K562 (cell line): ENCODE data around the gene SGPL1. TPM values are rescaled to one million over a fixed set of nuclear protein-coding genes. Genes with fewer than 3 reads are reported as not detected.
A peak's percentile ranks its signal among the peaks of the same experiment; 100 is the strongest.

Experiments used
- ATAC-seq: fragments of 200-7000 bp; cut with Tn5 transposase; 3 replicates; pipeline ENCODE4 v1.9.1; 2020; ENCODE audit warnings: moderate library complexity
- BruUV-seq: library from RNA; stranded (reverse); fragments of 400-500 nt; replicated peaks from 2 replicates; lab custom pipeline; 2021; lab: Mats Ljungman, UMichigan
- CTCF ChIA-PET: fragments of 300-600 bp; formaldehyde crosslinking; extraction: SDS; loops from one replicate; lab custom pipeline; 2021; ENCODE audit warnings: low intra/inter-chr PET ratio; lab: Yijun Ruan, JAX
- POLR2A ChIA-PET: fragments of 300-600, 350-650 bp; sonication (Branson Sonifier 250); formaldehyde crosslinking; extraction: SDS; loops from one replicate; lab custom pipeline; 2021; ENCODE audit warnings: antibody characterized with exemption, inconsistent platforms; lab: Yijun Ruan, JAX
- DNase-seq, 4 experiments: peaks; one replicate each; pipeline versions ENCODE4 v3.0.0 to v3.0.0-alpha.2; 2011 to 2018; ENCODE audit warnings: low spot score in 3 of 4, mixed read lengths in 3 of 4; ENCODE audit errors: extremely low read depth in 1 of 4
- FAIRE-seq: peaks from 2 replicates; lab custom pipeline; 2011; peaks lifted over from hg19 to GRCh38; lab: Jason Lieb, UNC
- H2AFZ ChIP-seq: 2 replicates; pipeline ENCODE4 v1.6.0; 2011; ENCODE audit warnings: low read depth, low read length, control low read depth, inconsistent platforms
- H3K27ac ChIP-seq: fragments of 200-600 bp; 3 replicates; pipeline ENCODE4 v1.8.0; 2011; ENCODE audit warnings: low read depth, mild to moderate bottlenecking, control low read depth, inconsistent platforms, low read length, moderate library complexity, mixed read lengths; ENCODE audit errors: extremely low read depth
- H3K27me3 ChIP-seq, 2 experiments: fragments of 300-600 bp in 1 of 2; 2 replicates in 1 of 2; 3 replicates in 1 of 2; pipeline versions ENCODE4 v1.6.0 to v1.8.0; 2011; ENCODE audit warnings: inconsistent platforms in 2 of 2, low read length in 2 of 2, mild to moderate bottlenecking in 1 of 2, mixed read lengths in 1 of 2, moderate library complexity in 1 of 2; ENCODE audit not compliant: control insufficient read depth in 2 of 2, insufficient read depth in 2 of 2
- H3K36me3 ChIP-seq: fragments of 300-600 bp; 3 replicates; pipeline ENCODE4 v1.8.0; 2011; ENCODE audit warnings: mild to moderate bottlenecking, low read length, inconsistent platforms; ENCODE audit not compliant: control insufficient read depth, insufficient read depth
- H3K4me1 ChIP-seq, 2 experiments: fragments of 200-600 bp in 1 of 2; replicated peaks in 1 of 2; 2 replicates in 1 of 2; 3 replicates in 1 of 2; pipeline versions ENCODE4 v1.5.1 to v1.8.0; 2011; ENCODE audit warnings: inconsistent platforms in 2 of 2, low read length in 2 of 2, mild to moderate bottlenecking in 1 of 2, mixed read lengths in 1 of 2, moderate library complexity in 1 of 2; ENCODE audit not compliant: control insufficient read depth in 2 of 2, insufficient read depth in 2 of 2
- H3K4me2 ChIP-seq: 2 replicates; pipeline ENCODE4 v1.6.1; 2011; ENCODE audit warnings: low read length, control low read depth, inconsistent platforms, mixed read lengths; ENCODE audit not compliant: insufficient read depth
- H3K4me3 ChIP-seq: fragments of 200-600 bp; sonication (generic), shearing (Covaris generic); 2 replicates; pipeline ENCODE4 v1.5.1; 2016; ENCODE audit warnings: control low read depth, inconsistent platforms
- H3K79me2 ChIP-seq: fragments of 200-600 bp; 3 replicates; pipeline ENCODE4 v1.8.0; 2011; ENCODE audit warnings: low read length, inconsistent platforms; ENCODE audit not compliant: control insufficient read depth, insufficient read depth
- H3K9ac ChIP-seq, 2 experiments: 2 replicates each; pipeline versions ENCODE4 v1.6.0 to v1.6.1; 2011; ENCODE audit warnings: low read depth in 2 of 2, low read length in 2 of 2, control low read depth in 1 of 2, inconsistent platforms in 1 of 2, mild to moderate bottlenecking in 1 of 2, mixed read lengths in 1 of 2; ENCODE audit not compliant: insufficient read depth in 1 of 2
- H3K9me1 ChIP-seq: one replicate; pipeline ENCODE4 v1.6.0; 2011; ENCODE audit warnings: inconsistent platforms, mild to moderate bottlenecking, low read length, moderate library complexity; ENCODE audit not compliant: control insufficient read depth, insufficient read depth
- H3K9me3 ChIP-seq: replicated peaks from 2 replicates; pipeline ENCODE4 v1.5.1; 2011; ENCODE audit warnings: low read depth, low read length, inconsistent platforms; ENCODE audit not compliant: control insufficient read depth, insufficient read depth
- H4K20me1 ChIP-seq: replicated peaks from 2 replicates; pipeline ENCODE4 v1.6.1; 2011; ENCODE audit warnings: low read length, inconsistent platforms, mixed read lengths; ENCODE audit not compliant: control insufficient read depth, insufficient read depth
- ARID3A ChIP-seq: IDR thresholded peaks from 2 replicates; pipeline ENCODE4 v1.6.1; 2012; ENCODE audit warnings: low read depth, low read length, improper control_type of control experiment, borderline replicate concordance
- CAMTA2 ChIP-seq: fragments of 250-450 bp; sonication (Bioruptor Pico); conservative IDR thresholded peaks from 2 replicates; pipeline ENCODE4 v1.5.1; 2022
- MEIS2 ChIP-seq: fragments of 450-650 bp; IDR thresholded peaks from 2 replicates; pipeline ENCODE4 v1.6.1; 2014; ENCODE audit warnings: mild to moderate bottlenecking; ENCODE audit not compliant: partially characterized antibody
- PHB2 ChIP-seq: fragments of 450-650 bp; IDR thresholded peaks from 2 replicates; pipeline ENCODE4 v1.6.1; 2017; ENCODE audit warnings: low read depth
- RB1 ChIP-seq: fragments of 450-650 bp; IDR thresholded peaks from 2 replicates; pipeline ENCODE4 v1.6.1; 2017; ENCODE audit warnings: low read depth, mild to moderate bottlenecking
- YBX1 ChIP-seq: fragments of 450-650 bp; IDR thresholded peaks from 2 replicates; pipeline ENCODE4 v1.7.1; 2016; ENCODE audit warnings: mild to moderate bottlenecking
- ZNF395 ChIP-seq: fragments of 200-800 bp; sonication (Bioruptor generic); IDR thresholded peaks from 2 replicates; pipeline ENCODE4 v1.6.1; 2017; ENCODE audit warnings: missing genetic modification characterization, missing compliant biosample characterization
- ZNF584 ChIP-seq: fragments of 200-800 bp; sonication (Bioruptor generic); IDR thresholded peaks from 2 replicates; pipeline ENCODE4 v1.6.1; 2016; ENCODE audit warnings: low read depth, mild to moderate bottlenecking, missing genetic modification characterization, missing compliant biosample characterization
- WGBS: fragments of 100-300 bp; shearing (Covaris generic); methylation state at CpG from one replicate; pipeline ENCODE4 v1.1.6; 2016; ENCODE audit warnings: low coverage, mixed read lengths; ENCODE audit not compliant: insufficient coverage; ENCODE audit errors: missing lambda C conversion rate; 5-methylcytosine and 5-hydroxymethylcytosine counted together
- in situ Hi-C: fragments of 300-500 bp; cut with MboI; formaldehyde crosslinking; loops from 4 replicates; pipeline ENCODE4 v1.15.0; 2018; ENCODE audit warnings: inconsistent platforms, mixed read lengths
- intact Hi-C: fragments of 100-400 bp; cut with micrococcal nuclease; formaldehyde crosslinking; loops from 2 replicates; pipeline ENCODE4 v1.14.2; 2022
- polyA plus RNA-seq, 8 experiments: library from polyadenylated mRNA; depleted of rRNA in 4 of 8; stranded (reverse) in 5 of 8; unstranded in 3 of 8; fragments of >200 nt; fragmentation: Nextera tagmentation in 2 of 8; fragmentation: Illumina TruSeq in 1 of 8; extraction: Ambion mirVana in 2 of 8; extraction: Trizol in 1 of 8; gene quantifications; 2 replicates each; pipeline versions ENCODE4 v1.2.1 to v1.2.3, GENCODE V29; 2011 to 2014; ENCODE audit warnings: inconsistent platforms in 1 of 8, missing spikeins in 1 of 8
- total RNA-seq, 7 experiments: library from RNA; depleted of rRNA in 6 of 7; stranded (reverse); fragments of >200 nt in 6 of 7; fragmentation: Illumina TruSeq in 2 of 7; extraction: Trizol in 2 of 7; gene quantifications; 2 replicates each; pipeline versions ENCODE4 v1.2.1 to v1.2.3, GENCODE V29; 2011 to 2021; ENCODE audit warnings: low replicate concordance in 1 of 7

Gene SGPL1
- total and polyA plus RNA-seq, 9 of the 15 experiments (the other 6 are each of a cell fraction or from before 2014, with no cell fraction given): 6.0 to 18.0 (median 8.7) TPM

GRCh38 chr10:70804421-70804808, 11.3 kb upstream of the SGPL1 start:
- Histone ChIP-seq H3K27ac (no peak overlapping the region), H3K27me3 (peaks cover 0 to 3% of the 10 kb centered on the region in 2 experiments; a peak in 2 of 5 replicates), H3K79me2 (no peaks in the 10 kb centered on the region), H3K9me1 (no peaks in the 10 kb centered on the region), H3K9me3 (no peaks in the 10 kb centered on the region), H3K9ac (no peak overlapping the region), H3K36me3 (no peaks in the 10 kb centered on the region), H3K4me2 (no peak overlapping the region), H3K4me3 (no peak overlapping the region), H3K4me1 (no peaks in the 10 kb centered on the region), H4K20me1 (no peaks in the 10 kb centered on the region), H2AFZ (no peak overlapping the region)
- in situ Hi-C loops (no loop called here), intact Hi-C loops (no loop called here)
- FAIRE-seq (peak; percentile 37), ATAC-seq (no peak), DNase-seq (no peak)
- ChIA-PET POLR2A (interaction anchor here (1.2 kb wide), 1 partner anchor 34 kb away, joined by 3 read pairs; no protein-coding TSS in a partner anchor), CTCF (no interaction called here)
- BruUV-seq: no TSS peak
- TF ChIP-seq PHB2 (no peak), MEIS2 (no peak), ZNF584 (no peak), RB1 (no peak), CAMTA2 (no peak), YBX1 (no peak), ZNF395 (CRISPR knock-in tag) (no peak), ARID3A (no peak)
- WGBS: 2% methylated on average over 2 of the region's 2 CpGs
